ENCODE data around the gene TSHZ2.

TSHZ2 gene

DNA sequence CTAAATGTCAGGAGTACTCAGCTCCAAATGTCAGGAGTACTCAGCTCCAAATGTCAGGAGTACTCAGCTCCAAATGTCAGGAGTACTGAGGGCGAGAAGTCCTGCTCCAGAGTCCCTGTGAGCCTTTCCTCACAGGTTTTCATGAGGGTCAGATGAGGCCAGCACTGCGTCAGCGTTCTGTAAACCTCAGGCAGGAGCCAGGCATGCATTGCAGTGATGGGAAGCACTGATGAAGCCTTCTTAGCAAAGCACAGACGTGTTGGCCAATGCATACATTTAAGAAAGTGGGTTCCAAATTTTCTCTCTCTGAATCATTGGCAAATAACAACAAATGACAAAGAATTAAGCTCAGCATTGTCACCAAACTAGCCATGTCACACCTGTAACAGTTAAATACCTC, 366.6 kb downstream of the TSHZ2 start:
- no peak for DNase-seq (ENCODE audit: low read depth)
- no peak for TF ChIP-seq CTCF (IDR thresholded peaks at IDR 0.05; ENCODE audit: low read depth, low read length, missing control alignments)

DNA sequence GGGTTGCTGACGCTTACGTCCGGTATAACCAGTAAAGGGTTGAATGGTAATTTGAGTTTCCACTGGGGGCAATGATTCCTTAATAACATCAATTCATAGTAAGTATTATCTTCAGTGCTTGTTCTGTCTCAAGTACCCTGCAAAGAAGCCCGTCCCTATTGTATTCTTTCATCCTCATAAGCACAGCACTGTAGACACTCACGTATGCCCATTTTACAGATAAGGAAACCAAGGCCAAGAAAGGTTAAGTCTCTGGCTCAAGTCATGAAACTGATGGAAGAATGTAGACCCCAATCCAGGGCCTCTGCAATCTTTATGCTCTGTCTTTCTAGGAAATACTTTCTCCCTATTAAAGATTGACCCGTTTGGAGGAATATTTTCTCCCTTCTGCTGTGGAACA, 370.3 kb downstream of the TSHZ2 start:
- no peak overlapping the region for H3K4me3 ChIP-seq (ENCODE audit: low read depth, low read length)
- TF ChIP-seq CTCF (IDR thresholded peaks at IDR 0.05; ENCODE audit: low read depth, low read length, missing control alignments): no peak
- DNase-seq (ENCODE audit: low read depth): no peak

More for the DNA sequence above, 366.6 kb downstream of the TSHZ2 start:
- H3K4me3 ChIP-seq (ENCODE audit: low read depth, low read length): no peak overlapping the region

DNA sequence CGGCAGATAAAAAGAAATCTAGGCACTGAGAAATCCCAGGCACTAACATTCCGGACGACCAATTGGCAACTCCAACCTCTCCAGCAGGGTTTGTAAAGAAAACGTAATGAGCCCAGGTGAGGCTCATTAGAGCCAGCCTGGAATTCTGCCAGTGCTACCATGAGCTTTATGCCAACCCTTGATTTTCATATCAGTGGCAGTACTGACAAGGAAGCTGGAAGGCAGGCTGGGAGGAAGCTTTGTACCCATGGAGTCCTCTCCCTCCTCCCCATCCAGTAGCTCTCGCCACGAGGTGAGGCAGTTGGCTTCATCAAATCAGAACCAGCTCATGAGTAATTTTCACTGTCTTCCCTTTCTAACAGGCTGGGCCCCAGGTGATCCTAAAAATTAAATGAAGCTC, 371.3 kb downstream of the TSHZ2 start:
- no peak for DNase-seq (ENCODE audit: low read depth)

DNA sequence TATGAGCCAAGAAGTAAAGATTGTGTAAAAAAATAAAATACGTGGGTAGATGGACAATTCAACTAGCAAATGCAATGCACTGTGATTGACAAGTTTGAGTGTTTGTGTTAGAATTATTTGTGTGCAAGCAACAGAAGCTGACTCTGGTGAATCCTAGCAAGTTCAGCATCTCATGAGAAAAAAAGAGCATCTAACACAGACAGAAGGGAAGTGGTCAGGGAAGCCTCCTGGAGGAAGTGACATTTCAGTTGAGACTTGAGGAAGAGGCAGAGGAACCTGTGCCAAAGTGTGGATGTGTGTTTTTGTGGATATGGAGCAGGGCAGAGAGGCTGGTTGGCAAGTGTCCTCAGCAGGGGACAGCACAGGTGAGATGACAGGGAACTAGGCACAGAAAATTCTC, 372.7 kb downstream of the TSHZ2 start:
- no peak for TF ChIP-seq CTCF (IDR thresholded peaks at IDR 0.05; ENCODE audit: low read depth, low read length, missing control alignments)

More for the DNA sequence above, 371.3 kb downstream of the TSHZ2 start:
- TF ChIP-seq CTCF (IDR thresholded peaks at IDR 0.05; ENCODE audit: low read depth, low read length, missing control alignments): no peak
- H3K4me3 ChIP-seq (ENCODE audit: low read depth, low read length): no peak overlapping the region

GRCh38 chr20:53345536-53346334, 373.6 kb downstream of the TSHZ2 start:
- DNase-seq (ENCODE audit: low read depth): no peak
- no peak overlapping the region for H3K4me3 ChIP-seq (ENCODE audit: low read depth, low read length)
- no peak for TF ChIP-seq CTCF (IDR thresholded peaks at IDR 0.05; ENCODE audit: low read depth, low read length, missing control alignments)

More for the DNA sequence above, 372.7 kb downstream of the TSHZ2 start:
- DNase-seq (ENCODE audit: low read depth): no peak
- no peak overlapping the region for H3K4me3 ChIP-seq (ENCODE audit: low read depth, low read length)

DNA sequence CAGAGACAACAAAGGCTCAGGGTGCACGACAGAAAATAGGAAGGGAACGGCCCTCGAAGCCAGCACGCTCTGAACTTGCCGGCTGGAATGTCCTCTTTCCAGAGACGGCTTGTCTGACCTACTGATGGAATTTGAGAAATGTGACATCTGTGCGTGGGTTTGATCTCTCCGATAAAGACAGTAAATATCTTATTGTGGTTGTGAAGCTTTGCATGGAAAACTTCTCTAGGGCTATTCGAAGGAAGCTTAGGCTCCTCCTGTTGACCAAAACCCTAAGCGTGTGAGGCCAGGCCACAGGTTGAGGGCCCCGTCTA, 374.1 kb downstream of the TSHZ2 start:
- DNase-seq (ENCODE audit: low read depth): no peak
- no peak for TF ChIP-seq CTCF (IDR thresholded peaks at IDR 0.05; ENCODE audit: low read depth, low read length, missing control alignments)
- H3K4me3 ChIP-seq (ENCODE audit: low read depth, low read length): no peak overlapping the region

DNA sequence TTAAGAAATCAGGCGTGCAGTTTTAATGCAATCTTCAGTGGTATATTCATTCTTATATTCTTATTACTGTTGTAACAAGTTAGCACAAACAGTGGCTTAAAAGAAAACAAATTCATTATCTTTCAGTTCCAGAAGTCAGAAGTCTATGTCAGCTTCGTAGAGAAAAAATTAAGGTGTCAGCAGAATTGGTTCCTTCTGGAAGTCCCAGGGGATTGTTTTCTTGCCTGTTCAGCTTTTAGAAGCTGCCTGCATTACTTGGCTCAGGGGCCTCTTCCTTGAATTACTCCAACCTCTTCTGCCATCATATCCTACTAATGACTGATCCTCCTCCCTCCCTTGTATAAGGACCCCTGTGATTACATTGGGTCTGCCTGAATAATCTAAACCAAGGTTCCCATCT, 377.6 kb downstream of the TSHZ2 start:
- TF ChIP-seq CTCF (IDR thresholded peaks at IDR 0.05; ENCODE audit: low read depth, low read length, missing control alignments): no peak
- H3K4me3 ChIP-seq (ENCODE audit: low read depth, low read length): no peak overlapping the region
- no peak for DNase-seq (ENCODE audit: low read depth)

Data from GM12864 (cell line).